Fibroblast of the aortic adventitia (primary cell): ENCODE measurements around the gene GLI2. TPM values are rescaled to one million over a fixed set of nuclear protein-coding genes. Genes with fewer than 3 reads are reported as not detected.

ENCODE experiments used
- DNase-seq: peaks from one replicate; pipeline ENCODE4 v3.0.0-alpha.2; 2010; ENCODE audit warnings: low read depth
- H3K4me3 ChIP-seq: 2 replicates; pipeline ENCODE4 v1.5.1; 2011; ENCODE audit warnings: low read depth, mild to moderate bottlenecking, control low read depth, low read length, moderate library complexity
- total RNA-seq: library from RNA; depleted of rRNA; stranded (reverse); fragments of >200 nt; gene quantifications from 2 replicates; pipeline ENCODE4 v1.2.3, GENCODE V29; 2012; ENCODE audit warnings: low replicate concordance
- TF ChIP-seq, protein P1 (sequence below): IDR thresholded peaks from 2 replicates; pipeline ENCODE4 v1.5.1; 2011; ENCODE audit warnings: mild to moderate bottlenecking, low read length, control low read depth, inconsistent platforms; ENCODE audit not compliant: insufficient read depth

GLI2 gene
- total RNA-seq, 1 donor, result 5.3 TPM

DNA sequence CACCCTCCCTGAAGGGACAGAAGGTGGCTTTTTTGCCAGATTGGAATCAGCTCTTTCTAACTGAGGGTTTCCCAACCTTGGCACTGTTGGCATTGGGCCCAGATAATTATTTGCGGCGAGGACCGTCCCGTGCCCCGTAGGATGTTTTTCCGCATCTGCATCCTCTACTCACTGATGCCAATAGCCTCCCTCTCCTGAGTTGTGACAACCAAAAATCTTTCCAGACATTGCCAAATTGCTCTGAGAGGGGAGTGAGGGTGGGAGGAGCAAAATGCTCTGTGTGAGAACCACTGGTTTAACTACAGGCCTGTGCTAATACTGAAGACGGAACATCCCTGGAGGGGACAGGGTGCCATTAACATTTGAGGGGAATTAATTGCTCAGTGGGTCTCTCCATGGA, 33.6 kb upstream of the GLI2 start:
- no peak overlapping the region for H3K4me3 ChIP-seq
- TF ChIP-seq, protein P1, sequence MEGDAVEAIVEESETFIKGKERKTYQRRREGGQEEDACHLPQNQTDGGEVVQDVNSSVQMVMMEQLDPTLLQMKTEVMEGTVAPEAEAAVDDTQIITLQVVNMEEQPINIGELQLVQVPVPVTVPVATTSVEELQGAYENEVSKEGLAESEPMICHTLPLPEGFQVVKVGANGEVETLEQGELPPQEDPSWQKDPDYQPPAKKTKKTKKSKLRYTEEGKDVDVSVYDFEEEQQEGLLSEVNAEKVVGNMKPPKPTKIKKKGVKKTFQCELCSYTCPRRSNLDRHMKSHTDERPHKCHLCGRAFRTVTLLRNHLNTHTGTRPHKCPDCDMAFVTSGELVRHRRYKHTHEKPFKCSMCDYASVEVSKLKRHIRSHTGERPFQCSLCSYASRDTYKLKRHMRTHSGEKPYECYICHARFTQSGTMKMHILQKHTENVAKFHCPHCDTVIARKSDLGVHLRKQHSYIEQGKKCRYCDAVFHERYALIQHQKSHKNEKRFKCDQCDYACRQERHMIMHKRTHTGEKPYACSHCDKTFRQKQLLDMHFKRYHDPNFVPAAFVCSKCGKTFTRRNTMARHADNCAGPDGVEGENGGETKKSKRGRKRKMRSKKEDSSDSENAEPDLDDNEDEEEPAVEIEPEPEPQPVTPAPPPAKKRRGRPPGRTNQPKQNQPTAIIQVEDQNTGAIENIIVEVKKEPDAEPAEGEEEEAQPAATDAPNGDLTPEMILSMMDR, result no peak
- no peak for DNase-seq

DNA sequence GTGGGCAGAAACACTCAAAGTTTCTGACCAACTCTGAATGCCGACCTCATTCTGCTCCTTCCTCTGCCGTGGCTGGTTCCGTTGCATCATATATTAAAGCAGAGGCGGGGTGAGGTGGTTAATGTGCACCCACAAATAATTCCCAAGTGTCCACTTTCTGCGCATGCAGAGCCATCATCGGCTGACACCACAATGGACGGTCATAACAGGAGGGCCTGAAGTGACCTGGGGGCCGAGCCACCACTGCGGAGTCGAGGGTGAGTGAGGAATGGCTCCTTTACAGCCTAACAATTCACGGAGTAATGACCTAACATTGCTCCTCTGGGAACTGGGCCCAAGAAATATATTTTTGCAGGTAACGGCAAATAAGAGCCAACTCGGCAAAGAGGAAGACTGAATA, 32.9 kb upstream of the GLI2 start:
- H3K4me3 ChIP-seq, result no peak overlapping the region
- TF ChIP-seq, protein P1, result no peak
- DNase-seq, result no peak

DNA sequence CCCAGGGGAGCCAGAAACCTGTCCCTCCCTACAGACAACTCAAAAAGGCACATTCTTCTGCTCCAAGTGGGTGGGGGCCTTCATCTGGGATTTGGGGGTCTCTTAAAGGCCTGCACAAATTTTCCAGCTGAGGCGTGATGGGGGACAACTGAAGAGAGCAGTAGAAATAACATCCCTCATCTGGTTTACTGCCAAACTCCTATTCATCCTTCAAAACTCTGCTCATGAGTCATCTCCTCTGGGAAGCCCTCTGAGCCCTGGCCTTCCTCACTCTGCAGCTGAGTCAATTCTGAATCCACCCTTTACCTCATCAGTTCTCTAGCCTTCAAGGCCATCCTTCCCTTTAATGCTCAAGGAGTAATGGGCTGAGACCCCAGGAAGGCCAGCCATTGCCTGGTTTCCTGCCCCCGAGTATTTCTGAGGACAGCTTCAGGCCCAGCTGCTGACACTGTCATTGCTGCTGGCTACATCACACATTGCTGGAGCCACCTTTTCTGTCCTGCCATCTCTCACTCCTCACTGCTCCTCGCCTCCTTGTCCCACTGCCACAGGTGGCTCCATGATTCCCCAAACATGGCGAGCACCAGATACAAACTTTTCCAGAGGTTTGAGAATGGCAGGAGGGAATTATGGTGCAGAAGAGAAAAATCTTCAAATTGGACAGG, 32.2 kb upstream of the GLI2 start:
- peak; percentile 85 for DNase-seq
- TF ChIP-seq, protein P1, result no peak
- no peak overlapping the region for H3K4me3 ChIP-seq

DNA sequence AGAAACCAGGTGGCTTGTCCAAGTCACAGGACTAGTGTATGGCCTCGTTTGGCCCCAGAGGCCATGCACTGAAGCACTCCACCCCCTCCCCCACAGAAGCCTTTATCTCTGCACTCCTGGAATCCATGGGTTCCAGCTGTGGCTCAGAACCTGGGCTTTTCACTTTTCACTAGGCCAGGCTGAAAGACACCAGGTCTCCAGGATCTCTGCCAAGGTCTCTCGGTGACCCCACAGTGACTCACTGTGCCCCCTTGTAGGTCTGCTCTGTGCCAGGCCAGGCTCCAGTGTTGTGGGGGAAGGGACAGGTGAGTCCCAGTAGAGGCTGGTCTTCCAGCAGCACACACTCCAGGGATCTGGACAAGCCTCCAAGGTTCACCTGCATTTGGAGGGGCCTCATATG, 31.0 kb upstream of the GLI2 start:
- TF ChIP-seq, protein P1, result no peak
- H3K4me3 ChIP-seq, result no peak overlapping the region
- no peak for DNase-seq

DNA sequence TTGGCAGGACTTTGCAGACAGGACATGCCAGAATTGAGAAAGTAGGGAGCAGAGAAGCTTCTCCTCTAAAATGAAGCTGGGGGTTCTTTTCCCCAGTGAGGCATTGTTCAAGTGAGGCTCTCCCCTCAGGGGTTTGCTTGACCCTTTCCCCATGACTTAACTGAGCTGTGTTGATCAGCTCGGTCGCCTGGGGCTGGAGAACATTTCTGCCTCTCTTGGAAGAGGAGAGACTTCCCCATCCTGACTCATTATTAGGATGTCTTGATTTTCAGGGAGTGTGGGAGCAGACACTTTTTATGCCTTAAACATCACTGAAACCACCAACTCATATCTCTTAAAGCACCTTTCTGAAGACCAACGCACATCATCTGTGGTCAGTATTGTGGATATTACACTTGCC, 27.9 kb upstream of the GLI2 start:
- no peak for DNase-seq

DNA sequence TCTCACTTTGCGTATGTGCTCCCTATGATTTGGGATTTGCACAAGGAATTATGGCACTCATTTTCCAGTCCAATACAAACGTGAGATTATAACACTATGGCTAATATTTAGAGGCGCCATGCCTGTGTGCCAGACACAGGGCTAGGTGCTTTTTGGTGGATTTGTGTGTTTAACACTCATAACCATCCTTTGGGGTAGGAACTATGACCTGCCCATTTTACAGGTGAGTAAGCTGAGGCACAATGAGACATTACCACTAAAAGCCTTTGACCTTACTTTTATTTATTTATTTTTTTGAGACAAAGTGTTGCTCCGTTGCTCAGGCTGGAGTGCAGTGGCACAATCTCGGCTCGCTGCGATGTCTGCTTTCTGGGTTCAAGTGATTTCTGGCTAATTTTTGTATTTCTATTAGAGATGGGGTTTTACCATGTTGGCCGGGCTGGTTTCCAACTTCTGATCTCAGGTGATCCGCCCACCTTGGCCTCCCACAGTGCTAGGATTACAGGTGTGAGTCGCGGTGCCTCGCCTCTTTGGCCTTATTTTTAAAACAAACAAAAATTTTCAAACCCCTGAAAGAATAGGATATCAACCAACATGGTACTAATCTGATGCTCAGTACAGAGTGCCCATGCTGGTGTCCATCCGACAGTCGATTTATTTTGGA, 26.6 kb upstream of the GLI2 start:
- no peak overlapping the region for H3K4me3 ChIP-seq
- DNase-seq, result no peak
- TF ChIP-seq, protein P1, result no peak

More for the DNA sequence above, 27.9 kb upstream of the GLI2 start:
- TF ChIP-seq, protein P1, result no peak
- H3K4me3 ChIP-seq, result no peak overlapping the region
